ENCODE data around the gene PCGF2.

PCGF2 gene

DNA sequence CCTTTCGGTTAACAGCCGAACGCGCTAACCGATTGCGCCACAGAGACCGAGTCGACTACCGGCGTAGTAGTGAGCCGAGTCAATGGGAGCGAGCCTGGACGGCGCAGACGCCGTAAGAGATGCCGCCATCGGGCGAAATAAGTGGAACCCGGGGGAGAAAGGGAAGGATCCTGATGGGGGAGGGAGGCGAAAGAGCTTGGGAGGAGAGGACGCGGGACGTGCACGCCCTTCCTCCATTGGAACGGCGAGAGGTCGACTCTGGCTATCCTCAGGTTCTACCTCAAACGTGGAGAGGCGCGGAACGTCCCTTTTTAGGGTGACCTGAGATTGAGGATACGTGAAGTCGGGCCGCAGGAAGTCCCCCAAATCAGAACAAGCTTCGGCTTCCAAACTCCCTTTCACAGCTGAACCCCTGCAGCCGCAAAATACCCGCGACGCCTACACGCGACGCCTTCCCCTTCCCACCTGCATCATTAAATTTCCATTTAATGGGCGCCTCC is 3.7 kb upstream of the PCGF2 start (continued):
- peak; percentile 55; the same call in 1 of the 2 replicates for TF ChIP-seq ZNF843 (tag by site-specific recombination; IDR thresholded peaks at IDR 0.05)
- no peak for TF ChIP-seq ZNF747 (tag by site-specific recombination; IDR thresholded peaks at IDR 0.05)
- TF ChIP-seq, protein P1, sequence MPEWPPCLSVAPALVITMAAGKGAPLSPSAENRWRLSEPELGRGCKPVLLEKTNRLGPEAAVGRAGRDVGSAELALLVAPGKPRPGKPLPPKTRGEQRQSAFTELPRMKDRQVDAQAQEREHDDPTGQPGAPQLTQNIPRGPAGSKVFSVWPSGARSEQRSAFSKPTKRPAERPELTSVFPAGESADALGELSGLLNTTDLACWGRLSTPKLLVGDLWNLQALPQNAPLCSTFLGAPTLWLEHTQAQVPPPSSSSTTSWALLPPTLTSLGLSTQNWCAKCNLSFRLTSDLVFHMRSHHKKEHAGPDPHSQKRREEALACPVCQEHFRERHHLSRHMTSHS (tag by site-specific recombination; IDR thresholded peaks at IDR 0.05), result no peak
- peak; percentile 4 for TF ChIP-seq ZNF2 (tag by site-specific recombination; IDR thresholded peaks at IDR 0.05)
- TF ChIP-seq ZNF48 (tag by site-specific recombination; IDR thresholded peaks at IDR 0.05), result no peak
- TF ChIP-seq, protein P2, sequence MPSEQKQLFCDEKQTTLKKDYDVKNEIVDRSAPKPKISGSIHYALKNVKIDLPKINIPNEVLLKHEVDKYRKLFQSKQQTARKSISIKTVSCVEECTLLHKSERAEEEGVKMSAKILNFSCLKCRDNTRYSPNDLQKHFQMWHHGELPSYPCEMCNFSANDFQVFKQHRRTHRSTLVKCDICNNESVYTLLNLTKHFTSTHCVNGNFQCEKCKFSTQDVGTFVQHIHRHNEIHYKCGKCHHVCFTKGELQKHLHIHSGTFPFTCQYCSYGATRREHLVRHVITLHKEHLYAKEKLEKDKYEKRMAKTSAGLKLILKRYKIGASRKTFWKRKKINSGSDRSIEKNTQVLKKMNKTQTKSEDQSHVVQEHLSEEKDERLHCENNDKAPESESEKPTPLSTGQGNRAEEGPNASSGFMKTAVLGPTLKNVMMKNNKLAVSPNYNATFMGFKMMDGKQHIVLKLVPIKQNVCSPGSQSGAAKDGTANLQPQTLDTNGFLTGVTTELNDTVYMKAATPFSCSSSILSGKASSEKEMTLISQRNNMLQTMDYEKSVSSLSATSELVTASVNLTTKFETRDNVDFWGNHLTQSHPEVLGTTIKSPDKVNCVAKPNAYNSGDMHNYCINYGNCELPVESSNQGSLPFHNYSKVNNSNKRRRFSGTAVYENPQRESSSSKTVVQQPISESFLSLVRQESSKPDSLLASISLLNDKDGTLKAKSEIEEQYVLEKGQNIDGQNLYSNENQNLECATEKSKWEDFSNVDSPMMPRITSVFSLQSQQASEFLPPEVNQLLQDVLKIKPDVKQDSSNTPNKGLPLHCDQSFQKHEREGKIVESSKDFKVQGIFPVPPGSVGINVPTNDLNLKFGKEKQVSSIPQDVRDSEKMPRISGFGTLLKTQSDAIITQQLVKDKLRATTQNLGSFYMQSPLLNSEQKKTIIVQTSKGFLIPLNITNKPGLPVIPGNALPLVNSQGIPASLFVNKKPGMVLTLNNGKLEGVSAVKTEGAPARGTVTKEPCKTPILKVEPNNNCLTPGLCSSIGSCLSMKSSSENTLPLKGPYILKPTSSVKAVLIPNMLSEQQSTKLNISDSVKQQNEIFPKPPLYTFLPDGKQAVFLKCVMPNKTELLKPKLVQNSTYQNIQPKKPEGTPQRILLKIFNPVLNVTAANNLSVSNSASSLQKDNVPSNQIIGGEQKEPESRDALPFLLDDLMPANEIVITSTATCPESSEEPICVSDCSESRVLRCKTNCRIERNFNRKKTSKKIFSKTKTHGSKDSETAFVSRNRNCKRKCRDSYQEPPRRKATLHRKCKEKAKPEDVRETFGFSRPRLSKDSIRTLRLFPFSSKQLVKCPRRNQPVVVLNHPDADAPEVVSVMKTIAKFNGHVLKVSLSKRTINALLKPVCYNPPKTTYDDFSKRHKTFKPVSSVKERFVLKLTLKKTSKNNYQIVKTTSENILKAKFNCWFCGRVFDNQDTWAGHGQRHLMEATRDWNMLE (tag by site-specific recombination; conservative IDR thresholded peaks at IDR 0.05; ENCODE audit: low read depth), result no peak
- TF ChIP-seq ZNF76 (tag by site-specific recombination; IDR thresholded peaks at IDR 0.05; ENCODE audit: borderline replicate concordance, low read depth), result peak; percentile 50; the same call in 1 of the 2 replicates
- TF ChIP-seq ZNF416 (tag by site-specific recombination; IDR thresholded peaks at IDR 0.05), result no peak
- no peak for TF ChIP-seq ZNF350 (tag by site-specific recombination; IDR thresholded peaks at IDR 0.05)
- TF ChIP-seq, protein P3, sequence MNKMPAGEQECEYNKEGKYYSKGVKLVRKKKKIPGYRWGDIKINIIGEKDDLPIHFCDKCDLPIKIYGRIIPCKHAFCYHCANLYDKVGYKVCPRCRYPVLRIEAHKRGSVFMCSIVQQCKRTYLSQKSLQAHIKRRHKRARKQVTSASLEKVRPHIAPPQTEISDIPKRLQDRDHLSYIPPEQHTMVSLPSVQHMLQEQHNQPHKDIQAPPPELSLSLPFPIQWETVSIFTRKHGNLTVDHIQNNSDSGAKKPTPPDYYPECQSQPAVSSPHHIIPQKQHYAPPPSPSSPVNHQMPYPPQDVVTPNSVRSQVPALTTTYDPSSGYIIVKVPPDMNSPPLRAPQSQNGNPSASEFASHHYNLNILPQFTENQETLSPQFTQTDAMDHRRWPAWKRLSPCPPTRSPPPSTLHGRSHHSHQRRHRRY (tag by site-specific recombination; IDR thresholded peaks at IDR 0.05), result no peak; the same call in 1 of the 2 replicates
- no peak for TF ChIP-seq ZNF140 (tag by site-specific recombination; IDR thresholded peaks at IDR 0.05)
- TF ChIP-seq ZNF394 (tag by site-specific recombination; IDR thresholded peaks at IDR 0.05; ENCODE audit: borderline replicate concordance), result peak; percentile 55; the same call in 1 of the 2 replicates
- TF ChIP-seq ZNF677 (tag by site-specific recombination; IDR thresholded peaks at IDR 0.05), result no peak
- TF ChIP-seq ZNF274 (IDR thresholded peaks at IDR 0.05; ENCODE audit: low read length), result no peak
- no peak for TF ChIP-seq ZNF274 (tag by site-specific recombination; IDR thresholded peaks at IDR 0.05; ENCODE audit: borderline replicate concordance)
- TF ChIP-seq, protein P4, sequence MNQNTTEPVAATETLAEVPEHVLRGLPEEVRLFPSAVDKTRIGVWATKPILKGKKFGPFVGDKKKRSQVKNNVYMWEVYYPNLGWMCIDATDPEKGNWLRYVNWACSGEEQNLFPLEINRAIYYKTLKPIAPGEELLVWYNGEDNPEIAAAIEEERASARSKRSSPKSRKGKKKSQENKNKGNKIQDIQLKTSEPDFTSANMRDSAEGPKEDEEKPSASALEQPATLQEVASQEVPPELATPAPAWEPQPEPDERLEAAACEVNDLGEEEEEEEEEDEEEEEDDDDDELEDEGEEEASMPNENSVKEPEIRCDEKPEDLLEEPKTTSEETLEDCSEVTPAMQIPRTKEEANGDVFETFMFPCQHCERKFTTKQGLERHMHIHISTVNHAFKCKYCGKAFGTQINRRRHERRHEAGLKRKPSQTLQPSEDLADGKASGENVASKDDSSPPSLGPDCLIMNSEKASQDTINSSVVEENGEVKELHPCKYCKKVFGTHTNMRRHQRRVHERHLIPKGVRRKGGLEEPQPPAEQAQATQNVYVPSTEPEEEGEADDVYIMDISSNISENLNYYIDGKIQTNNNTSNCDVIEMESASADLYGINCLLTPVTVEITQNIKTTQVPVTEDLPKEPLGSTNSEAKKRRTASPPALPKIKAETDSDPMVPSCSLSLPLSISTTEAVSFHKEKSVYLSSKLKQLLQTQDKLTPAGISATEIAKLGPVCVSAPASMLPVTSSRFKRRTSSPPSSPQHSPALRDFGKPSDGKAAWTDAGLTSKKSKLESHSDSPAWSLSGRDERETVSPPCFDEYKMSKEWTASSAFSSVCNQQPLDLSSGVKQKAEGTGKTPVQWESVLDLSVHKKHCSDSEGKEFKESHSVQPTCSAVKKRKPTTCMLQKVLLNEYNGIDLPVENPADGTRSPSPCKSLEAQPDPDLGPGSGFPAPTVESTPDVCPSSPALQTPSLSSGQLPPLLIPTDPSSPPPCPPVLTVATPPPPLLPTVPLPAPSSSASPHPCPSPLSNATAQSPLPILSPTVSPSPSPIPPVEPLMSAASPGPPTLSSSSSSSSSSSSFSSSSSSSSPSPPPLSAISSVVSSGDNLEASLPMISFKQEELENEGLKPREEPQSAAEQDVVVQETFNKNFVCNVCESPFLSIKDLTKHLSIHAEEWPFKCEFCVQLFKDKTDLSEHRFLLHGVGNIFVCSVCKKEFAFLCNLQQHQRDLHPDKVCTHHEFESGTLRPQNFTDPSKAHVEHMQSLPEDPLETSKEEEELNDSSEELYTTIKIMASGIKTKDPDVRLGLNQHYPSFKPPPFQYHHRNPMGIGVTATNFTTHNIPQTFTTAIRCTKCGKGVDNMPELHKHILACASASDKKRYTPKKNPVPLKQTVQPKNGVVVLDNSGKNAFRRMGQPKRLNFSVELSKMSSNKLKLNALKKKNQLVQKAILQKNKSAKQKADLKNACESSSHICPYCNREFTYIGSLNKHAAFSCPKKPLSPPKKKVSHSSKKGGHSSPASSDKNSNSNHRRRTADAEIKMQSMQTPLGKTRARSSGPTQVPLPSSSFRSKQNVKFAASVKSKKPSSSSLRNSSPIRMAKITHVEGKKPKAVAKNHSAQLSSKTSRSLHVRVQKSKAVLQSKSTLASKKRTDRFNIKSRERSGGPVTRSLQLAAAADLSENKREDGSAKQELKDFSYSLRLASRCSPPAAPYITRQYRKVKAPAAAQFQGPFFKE (tag by site-specific recombination; IDR thresholded peaks at IDR 0.05; ENCODE audit: borderline replicate concordance), result no peak
- no peak for TF ChIP-seq ZNF768 (tag by site-specific recombination; IDR thresholded peaks at IDR 0.05)
- no peak for TF ChIP-seq ZNF510 (tag by site-specific recombination; IDR thresholded peaks at IDR 0.05; ENCODE audit: insufficient replicate concordance)
- TF ChIP-seq, protein P5, sequence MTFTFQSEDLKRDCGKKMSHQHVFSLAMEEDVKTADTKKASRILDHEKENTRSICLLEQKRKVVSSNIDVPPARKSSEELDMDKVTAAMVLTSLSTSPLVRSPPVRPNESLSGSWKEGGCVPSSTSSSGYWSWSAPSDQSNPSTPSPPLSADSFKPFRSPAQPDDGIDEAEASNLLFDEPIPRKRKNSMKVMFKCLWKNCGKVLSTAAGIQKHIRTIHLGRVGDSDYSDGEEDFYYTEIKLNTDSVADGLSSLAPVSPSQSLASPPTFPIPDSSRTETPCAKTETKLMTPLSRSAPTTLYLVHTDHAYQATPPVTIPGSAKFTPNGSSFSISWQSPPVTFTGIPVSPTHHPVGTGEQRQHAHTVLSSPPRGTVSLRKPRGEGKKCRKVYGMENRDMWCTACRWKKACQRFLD (tag by site-specific recombination; IDR thresholded peaks at IDR 0.05), result no peak
- peak; percentile 80 for TF ChIP-seq PRDM1 (tag by site-specific recombination; IDR thresholded peaks at IDR 0.05)
- TF ChIP-seq ZNF155 (tag by site-specific recombination; IDR thresholded peaks at IDR 0.05), result no peak
- peak; percentile 6; the same call in 1 of the 2 replicates for TF ChIP-seq KLF10 (tag by site-specific recombination; IDR thresholded peaks at IDR 0.05)
- peak; percentile 100 for TF ChIP-seq ZNF777 (tag by site-specific recombination; IDR thresholded peaks at IDR 0.05; ENCODE audit: borderline replicate concordance)
